ENCODE data around the gene CHSY1.

- TF ChIP-seq CTCF (IDR thresholded peaks at IDR 0.05), result no peak
- no peak for TF ChIP-seq POLR2A (IDR thresholded peaks at IDR 0.05)
- no peak for TF ChIP-seq EP300 (IDR thresholded peaks at IDR 0.05)
These were observed 4.9 kb upstream of the CHSY1 start for GRCh38 chr15:101256757-101257156.
